ENCODE data around the gene SLC37A1.

Gene SLC37A1

DNA sequence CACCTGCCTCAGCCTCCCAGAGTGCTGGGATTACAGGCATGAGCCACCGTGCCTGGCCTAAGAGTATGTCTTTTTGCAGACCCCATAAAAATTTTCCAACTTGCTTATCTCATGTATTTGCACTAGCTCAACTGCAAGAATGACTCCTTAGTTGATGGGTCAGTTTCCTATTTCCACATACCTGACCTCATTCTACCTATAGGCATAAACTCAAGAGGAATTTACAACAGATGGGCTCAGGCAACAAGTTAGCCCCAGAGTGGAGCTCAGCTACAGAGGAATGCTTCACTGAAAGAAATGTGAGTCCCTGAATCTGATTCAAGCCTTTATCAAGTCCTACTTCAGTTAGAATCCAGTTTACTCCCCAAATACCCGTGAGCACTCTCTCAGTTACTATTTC is 5.3 kb upstream of the SLC37A1 start:
- peak; percentile 36 for DNase-seq

DNA sequence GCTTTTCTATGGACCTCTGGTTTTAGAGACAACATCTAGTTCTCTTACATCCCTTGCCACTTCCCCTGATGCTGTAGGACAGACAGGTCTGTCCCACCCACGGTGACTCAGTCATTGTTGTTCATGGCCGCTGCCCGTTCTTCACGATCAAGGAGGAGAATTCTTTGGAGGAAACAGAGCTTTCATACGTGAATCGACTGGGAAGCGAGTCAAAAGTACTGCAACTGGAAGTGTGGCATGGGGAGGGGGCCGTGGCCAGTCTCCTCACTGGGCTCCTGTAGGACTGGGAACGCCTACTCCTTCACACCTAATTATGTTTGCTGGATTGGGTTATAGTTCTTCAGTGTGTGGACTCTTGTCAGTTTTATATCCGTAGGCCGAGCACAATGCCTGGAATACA is 4.4 kb upstream of the SLC37A1 start:
- peak; percentile 62 for DNase-seq

GRCh38 chr21:42512346-42513034 is 1.2 kb upstream of the SLC37A1 start:
- DNase-seq, result peak; percentile 49

- peak; percentile 72 for DNase-seq
Measured at GRCh38 chr21:42513985-42514882, 582 bp downstream of the SLC37A1 start.

DNA sequence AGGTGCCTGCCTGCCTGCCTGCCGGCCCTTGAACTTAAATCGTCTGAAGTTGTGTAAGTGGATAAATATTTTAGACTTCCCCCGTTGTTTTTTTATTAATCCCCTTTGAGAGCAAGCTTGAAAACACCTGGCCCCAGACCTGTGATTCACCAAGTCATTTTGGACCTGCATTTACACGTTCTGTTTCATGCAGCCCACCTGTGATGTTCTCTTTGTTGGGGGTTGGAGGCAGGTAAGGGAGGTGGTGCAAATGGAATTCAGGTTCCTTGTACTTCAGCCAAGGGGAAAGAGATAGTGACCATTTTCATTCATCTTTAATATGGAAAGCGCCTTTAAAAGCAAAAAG is 1.2 kb downstream of the SLC37A1 start:
- DNase-seq, result no peak

DNA sequence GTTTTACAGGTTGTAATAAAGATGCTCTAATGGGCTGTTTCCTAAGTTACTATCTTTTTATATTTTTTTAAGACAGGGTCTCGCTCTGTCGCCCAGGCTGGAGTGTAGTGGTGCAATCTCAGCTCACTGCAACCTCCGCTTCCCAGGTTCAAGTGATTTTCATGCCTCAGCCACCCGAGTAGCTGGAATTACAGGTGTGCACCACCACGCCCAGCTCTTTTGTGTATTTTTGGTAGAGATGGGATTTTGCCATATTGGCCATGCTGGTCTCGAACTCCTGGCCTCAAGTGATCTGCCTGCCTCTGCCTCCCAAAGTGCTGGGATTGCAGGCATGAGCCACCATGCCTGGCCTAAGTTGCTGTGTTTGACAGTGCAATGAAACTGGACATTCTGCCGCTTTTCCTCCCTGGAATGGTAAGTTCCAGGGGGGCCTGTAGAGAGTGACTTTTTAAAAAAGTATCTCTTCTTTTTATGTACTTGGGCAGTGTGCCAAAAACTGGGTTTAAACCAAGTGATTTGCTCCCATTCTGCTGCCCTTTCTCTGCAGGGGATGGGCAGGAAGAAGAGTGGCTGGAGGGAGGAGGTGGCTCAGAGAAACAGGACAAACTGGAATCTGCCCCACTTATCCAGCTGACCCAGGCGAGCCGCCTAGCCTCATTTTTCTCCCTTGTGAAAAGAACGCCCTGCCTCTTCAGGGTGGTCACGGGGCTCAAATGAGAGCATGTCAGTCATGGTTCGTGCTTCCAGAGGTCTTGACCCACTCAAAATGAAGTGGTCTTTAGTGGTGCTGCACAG is 2.3 kb downstream of the SLC37A1 start:
- peak; percentile 89 for DNase-seq

GRCh38 chr21:42518215-42518614 is 4.6 kb downstream of the SLC37A1 start:
- DNase-seq, result peak; percentile 82

DNA sequence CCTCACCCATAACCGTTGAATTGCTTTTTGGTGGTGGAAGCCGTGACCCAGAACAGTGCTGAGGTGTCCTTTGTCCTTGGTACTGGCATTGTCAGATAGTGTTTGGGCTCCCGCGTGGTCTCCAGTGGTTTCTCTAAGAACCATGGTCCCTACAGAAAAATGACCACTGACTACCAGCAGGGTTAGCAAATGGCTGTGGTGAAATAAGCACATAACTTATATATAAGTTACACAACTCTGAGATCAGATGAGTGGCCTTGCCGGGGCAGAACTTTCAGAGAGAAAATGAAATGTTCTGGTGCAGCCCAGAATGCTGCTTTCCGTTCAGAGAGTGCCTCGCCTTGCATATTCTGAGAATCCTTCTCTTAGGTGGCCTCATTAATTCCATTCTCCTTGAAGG is 5.0 kb downstream of the SLC37A1 start:
- peak; percentile 16 for DNase-seq

- no peak for DNase-seq
Measured at GRCh38 chr21:42520628-42521253, 7.1 kb downstream of the SLC37A1 start.

DNA sequence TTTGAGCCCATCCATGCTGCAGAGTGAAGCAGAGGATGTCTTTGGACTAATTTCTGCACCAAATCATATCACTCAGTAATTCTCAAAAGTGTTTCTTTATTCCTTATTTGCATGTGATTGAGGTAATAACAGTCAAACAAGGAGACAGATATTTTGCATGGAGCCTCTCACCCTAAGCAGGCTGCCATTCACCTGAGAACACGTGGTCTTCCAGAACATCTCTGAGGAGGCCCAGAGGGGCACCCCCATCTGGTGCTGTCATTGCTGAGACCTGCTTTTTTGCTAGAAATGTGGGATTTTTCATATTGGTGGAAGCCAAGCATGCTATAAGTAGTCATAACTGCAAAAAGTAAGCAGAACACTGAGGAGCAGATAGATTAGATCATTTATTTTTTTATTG is 7.7 kb downstream of the SLC37A1 start:
- no peak for DNase-seq

DNA sequence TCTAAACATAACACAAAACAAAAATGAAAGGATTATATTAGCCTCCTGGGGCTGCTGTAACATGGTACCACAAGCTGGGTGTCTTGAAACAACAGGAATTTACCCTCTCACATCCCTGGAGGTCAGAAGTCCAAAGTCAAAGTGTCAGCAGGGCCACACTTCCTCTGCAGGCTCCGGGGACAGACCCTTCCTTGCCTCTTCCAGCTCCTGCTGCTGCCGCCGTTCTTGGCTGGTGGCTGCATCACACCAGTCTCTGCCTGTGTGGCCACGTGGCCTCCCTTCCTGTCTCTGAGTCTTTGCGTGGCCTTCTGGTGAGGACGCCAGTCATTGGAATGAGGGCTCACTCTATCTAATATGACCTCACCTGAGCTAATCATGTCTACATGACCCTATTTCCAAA is 8.2 kb downstream of the SLC37A1 start:
- no peak for DNase-seq

GRCh38 chr21:42522271-42522670 is 8.6 kb downstream of the SLC37A1 start:
- no peak for DNase-seq

DNA sequence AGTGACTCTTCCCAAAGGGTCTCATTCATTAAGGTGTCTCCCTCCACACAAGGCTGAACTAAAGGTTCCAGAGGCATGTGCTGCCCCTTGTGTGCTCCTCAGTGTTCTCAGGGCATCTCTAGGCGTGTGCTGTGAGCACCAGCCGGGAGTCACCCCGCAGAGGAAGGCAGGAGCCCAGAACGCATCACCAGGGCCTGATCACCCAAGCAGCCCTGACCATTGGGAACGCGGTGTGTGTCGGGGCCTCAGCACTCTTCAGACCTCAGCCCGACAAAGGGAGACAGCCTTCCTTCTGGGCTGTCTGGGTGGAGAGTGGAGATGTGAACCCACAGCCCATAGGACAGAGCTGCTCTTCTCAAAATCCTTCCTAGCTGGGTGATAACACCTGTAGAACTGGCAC is 9.1 kb downstream of the SLC37A1 start:
- DNase-seq, result no peak

GRCh38 chr21:42523211-42523610 is 9.6 kb downstream of the SLC37A1 start:
- no peak for DNase-seq

- no peak for DNase-seq
Measured at GRCh38 chr21:42523941-42524340, 10.3 kb downstream of the SLC37A1 start.

- no peak for DNase-seq
Measured at GRCh38 chr21:42524341-42525028, 10.8 kb downstream of the SLC37A1 start.

DNA sequence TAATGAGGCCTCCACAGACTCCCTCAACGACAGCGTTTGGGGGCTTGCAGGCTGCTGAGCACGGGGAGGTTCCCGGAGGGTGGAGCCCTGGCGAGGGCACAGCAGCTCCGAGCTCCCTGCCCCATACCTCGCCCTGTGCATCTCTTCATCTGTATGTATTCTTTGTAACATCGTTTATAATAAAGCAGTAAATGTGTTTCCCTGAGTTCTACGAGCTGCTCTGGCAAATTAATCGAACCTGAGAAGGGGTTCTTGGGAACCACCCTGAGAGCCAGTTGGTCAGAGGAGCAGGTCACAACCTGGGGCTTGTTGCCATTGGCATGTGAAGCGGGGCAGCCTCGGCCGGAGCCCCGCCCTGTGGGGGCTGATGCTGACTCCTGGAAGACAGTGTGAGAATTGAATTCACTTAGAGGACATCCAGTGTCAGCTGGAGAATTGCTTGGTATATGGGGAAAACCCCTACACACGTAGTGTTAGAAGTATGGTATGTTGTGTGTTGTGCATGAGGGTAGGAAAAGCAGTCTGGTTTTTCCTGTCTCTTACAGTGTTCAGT is 11.5 kb downstream of the SLC37A1 start:
- DNase-seq, result no peak

- no peak for DNase-seq
Measured at GRCh38 chr21:42525676-42526378, 12.2 kb downstream of the SLC37A1 start.

GRCh38 chr21:42526379-42526727 is 12.7 kb downstream of the SLC37A1 start:
- DNase-seq, result no peak

DNA sequence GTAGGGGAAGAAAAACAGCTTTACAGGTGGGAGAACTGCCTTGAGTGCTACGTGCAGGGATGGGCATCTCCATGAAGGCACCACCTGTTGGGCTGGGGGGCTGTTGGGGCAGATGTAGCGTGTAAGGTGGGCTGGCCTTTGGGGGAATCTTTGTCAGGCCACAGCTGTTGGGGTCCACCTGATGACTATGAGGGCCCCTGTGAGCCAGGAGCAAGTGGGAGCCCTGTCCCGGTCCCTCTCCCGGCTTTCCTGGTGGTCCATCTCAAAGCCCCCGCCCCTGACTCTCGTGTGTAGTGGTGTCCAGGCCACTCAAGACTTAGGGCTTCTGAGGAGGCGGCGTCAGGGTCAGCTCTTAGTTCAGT is 13.5 kb downstream of the SLC37A1 start:
- DNase-seq, result peak; percentile 11

DNA sequence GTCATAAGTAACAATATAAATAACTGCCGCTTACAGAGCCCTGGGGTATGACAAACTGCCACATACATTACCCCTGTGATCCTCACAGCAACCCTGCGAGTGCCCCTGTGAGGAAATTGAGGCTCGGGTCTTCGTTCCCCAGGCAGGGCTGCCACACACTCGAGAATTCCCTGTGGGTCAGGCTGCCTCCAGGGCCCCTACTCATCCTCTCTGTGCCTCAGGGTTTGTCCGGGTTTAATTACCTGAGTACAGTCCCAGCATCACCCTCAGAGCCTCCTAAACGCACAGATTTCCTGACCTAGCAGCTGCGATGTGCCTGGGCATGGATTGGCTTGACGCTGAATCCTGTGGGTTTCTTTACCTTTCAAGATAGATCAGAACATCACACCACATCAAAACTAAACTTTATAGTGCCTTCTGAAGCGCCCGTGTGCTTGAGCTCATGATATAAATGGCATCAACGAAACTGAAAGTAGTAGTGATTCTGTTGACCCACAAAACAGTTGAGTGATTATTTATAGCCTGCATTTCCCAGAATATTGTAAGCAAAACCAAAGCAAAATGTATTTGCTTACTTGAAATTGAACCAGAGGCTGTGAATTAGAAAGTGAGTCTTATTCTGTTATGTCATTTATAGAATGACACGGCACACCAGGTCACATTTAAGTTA is 14.0 kb downstream of the SLC37A1 start:
- DNase-seq, result peak; percentile 41

Data from islet precursor cell (in vitro differentiated cells).